Ovary (tissue), 3 donors: Measurements from ENCODE around the gene NOS3.

Source experiments
- CTCF ChIP-seq, 3 donors: fragments of 450-650 bp in 2 of 3; fragments of 200-600 bp in 1 of 3; IDR thresholded peaks; one replicate each; pipeline versions ENCODE4 v1.5.1 to v1.8.0; 2016 to 2022; ENCODE audit warnings: antibody characterized with exemption in 3 of 3, mild to moderate bottlenecking in 1 of 3
- EP300 ChIP-seq: sonication (generic); formaldehyde crosslinking; IDR thresholded peaks from one replicate; pipeline ENCODE4 v1.6.1; 2017; ENCODE audit warnings: antibody characterized with exemption
- POLR2A ChIP-seq: fragments of 450-650 bp; IDR thresholded peaks from one replicate; pipeline ENCODE4 v1.6.1; 2017; ENCODE audit warnings: antibody characterized with exemption, mild to moderate bottlenecking, moderate library complexity
- donor health status: DM: no; HTN: no; CAD: no.

- TF ChIP-seq CTCF (IDR thresholded peaks at IDR 0.05) (no peak), POLR2A (no peak), EP300 (no peak)
Measured at GRCh38 chr7:151006590-151007300, 15.9 kb downstream of the NOS3 start.
